NOMO-1 (cell line): Measurements from ENCODE around the gene MYRIP.

Source experiments
- DNase-seq, 2 experiments: peaks; one replicate each; lab custom pipeline; 2025; ENCODE audit not compliant: unreplicated experiment in 2 of 2; lab: John Stamatoyannopoulos, UW

Gene MYRIP

GRCh38 chr3:39900462-39901002, 91.1 kb downstream of the MYRIP start:
- no peak for DNase-seq

- DNase-seq = no peak
Measured at GRCh38 chr3:39903253-39903652, 93.8 kb downstream of the MYRIP start.

- DNase-seq = no peak
Measured at GRCh38 chr3:39905788-39906187, 96.4 kb downstream of the MYRIP start.

DNA sequence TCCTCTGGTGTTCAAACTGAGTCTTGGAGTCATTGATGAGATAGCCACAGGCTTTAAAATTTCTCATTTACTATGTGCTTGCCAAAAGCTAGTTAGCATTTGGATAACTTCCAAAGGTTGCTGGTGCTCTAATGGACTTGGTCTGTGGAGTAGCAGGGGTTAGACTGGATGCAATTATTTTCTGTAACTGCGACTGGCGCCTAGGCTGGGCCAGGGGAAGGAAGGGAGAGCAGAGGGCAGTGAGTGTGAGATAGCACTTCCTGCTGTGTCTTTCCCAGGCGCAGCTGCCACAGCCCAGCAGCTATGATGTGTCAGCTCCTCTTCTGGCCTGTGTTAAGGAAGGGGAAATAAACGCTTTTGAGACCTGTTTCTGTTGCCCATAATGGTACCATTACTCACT, 98.6 kb downstream of the MYRIP start:
- DNase-seq = no peak

DNA sequence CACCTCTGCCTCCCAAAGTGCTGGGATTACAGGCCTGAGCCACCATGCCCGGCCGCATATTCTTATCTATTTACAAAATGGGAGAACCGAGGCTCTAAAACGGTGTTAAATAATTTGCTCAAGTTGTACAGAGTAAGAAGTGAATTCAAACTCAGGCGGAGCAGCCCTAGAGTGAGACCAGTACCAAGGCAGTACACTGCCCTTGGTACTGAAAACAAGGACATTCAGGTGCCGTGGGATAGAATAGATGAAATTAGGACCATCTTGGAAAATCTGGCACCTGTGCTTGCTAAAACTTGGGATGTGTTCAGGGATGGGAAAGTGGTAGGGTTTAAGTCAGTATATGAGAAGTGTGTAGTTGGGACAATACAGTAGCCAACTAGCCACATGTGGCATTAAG, 100.7 kb downstream of the MYRIP start:
- no peak for DNase-seq

- DNase-seq = no peak
Measured at GRCh38 chr3:39910826-39911464, 101.5 kb downstream of the MYRIP start.

DNA sequence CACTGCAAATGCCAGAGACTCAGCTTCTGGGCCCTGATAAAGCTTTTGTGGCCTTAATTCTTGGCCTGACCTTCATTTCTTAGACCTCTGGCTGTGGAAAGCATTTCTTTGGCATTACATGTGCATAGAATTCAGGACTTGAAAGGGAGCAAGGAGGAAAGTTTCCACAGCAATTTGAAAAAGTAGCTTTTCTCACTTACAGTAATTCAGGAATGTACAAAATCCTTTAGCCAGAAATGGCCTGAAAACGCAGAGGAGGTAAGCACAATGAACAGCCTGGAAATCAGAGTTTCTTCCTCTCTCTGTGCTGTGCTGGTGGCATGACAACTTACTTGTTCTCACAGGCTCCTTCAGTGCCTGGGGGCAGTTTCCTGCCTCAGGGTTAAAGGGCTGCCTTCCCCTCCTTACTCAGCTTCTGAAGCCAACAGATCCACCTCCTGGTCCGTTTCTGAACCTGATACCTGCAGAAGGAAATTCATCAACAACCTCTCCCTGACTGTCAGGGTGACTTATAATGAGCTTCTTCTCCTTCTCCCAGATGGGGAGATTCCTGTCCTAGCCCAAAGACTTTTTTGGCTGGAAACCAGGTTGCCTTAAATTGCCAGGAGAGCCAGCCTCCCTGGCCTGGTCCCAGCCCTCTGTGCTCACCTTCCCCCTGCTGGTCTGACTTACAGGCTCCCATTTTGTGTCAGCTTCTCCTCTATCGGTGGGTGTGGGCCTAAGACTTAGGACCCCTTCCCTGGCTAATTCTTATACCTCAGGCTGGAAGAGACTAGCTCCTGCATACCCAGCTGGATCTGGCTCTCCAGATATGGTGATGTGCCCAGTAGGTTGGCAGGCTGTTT, 102.3 kb downstream of the MYRIP start:
- DNase-seq = no peak

GRCh38 chr3:39915027-39915426, 105.6 kb downstream of the MYRIP start:
- no peak for DNase-seq

DNA sequence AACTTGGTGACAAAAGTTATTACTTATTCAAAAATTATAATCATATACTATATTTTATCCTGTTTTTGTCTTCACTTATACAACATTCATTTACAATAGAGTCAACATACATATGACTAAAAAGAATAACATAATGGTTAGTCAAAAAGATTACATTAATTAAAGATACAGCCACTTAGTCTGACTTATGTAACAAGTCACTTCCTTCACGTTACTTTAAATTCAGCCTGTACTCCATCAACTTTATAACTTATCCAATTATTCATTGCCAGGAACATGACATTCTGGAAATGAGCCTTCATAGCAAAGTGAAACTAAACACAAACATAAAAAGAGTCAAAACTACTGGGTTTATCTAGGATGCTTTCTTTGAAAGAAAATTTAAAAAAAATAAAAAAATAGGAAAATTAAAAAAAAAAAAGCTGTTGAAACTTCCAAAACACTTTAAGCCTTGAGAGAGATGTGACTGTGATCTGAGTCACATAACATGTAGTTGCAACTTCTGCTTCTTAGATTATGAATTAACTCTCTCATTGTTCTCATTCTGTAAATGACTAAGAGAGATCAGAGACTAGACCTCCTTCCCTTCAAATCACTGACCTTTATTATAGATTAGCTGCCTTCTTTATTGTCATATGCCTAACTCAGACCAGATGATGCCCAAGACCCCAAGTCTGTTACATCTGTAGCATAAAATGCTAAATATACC, 107.8 kb downstream of the MYRIP start:
- no peak for DNase-seq

DNA sequence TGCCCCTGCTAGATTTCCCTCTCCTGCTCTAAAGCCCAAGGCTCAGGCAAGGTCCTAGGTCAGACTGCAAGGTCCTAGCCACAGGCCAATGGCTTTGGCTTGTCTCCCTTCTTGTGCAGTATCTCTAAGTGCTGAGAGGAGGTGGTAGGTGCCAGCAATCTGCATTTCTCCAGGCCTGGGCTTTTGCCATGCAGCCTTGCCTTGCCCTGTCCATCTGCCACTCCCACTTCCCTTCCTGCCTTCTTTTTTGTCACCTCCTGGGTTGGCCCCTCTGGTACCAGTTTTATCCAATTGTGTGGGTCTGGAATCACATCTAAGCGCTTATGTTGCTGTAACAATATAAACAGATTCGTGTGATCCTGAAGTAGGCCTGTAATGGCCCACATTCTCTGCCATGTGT, 109.9 kb downstream of the MYRIP start:
- no peak for DNase-seq

GRCh38 chr3:39920271-39920670, 110.9 kb downstream of the MYRIP start:
- DNase-seq = no peak

DNA sequence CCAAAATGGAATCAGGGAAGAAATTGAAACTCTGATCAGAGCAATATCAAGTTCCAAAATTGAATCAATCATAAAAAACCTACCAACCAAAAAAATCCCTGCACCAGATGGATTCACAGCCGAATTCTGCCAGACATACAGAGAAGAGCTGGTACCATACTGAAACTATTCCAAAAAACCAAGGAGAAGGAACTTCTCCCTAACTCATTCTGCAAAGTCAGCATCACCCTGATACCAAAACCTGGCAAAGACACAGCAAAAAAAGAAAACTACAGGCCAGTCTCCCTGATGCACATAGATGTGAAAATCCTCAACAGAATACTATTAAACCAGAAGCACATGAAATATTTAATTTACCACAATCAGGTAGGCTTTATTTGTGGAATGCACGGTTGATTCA, 118.1 kb downstream of the MYRIP start:
- DNase-seq = no peak

DNA sequence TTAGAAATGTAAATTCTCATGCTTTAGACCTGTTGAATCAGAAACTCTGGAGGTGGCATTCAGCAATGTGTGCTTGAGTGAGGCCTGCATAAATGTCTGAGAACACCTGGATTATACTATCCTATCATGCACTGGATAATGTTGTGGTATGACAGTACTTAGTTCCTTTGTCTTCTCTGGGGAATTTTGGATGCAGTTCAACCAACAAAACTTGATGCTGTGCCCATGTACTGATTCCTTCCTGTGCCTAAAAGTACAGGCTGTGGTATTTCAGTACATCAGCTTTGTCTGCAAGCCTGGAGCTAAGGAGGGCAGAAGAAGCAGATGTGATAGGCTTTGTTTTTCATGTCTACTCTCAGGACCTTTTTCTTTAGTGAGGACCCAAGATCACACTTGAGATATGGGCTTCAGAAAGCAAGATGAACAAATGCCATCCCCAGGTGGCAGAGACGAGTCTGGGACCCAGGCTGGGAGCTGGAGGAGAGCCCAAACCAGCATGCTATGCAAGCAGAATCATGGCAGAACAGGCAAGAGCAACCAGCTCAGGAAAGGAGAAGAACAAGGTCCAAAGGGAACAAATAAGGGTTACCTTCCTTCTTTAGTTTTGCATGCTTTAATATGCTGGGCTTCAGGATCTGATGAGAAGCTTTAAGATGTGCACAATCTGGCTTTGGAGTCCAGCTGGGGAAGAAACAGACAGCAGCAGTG, 124.7 kb downstream of the MYRIP start:
- DNase-seq = no peak

DNA sequence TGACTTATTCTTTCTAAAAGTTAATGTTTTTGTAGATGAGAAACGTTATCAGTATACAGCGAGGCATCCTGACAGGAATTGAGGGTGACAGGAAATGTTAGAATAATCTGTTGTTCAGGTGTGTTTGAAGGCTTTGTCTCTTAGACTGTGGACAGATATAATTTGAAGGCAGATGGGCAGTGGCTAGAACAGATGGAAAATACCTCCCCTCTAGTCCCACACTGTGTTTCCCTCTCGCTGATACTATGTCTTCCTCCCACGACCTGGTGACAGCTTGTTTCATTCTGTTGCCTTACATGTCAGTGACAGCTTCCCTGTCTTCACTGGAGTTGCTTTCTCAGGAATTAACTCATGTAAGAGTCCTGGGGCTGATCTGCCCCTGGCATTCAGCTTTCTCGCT, 125.3 kb downstream of the MYRIP start:
- no peak for DNase-seq

DNA sequence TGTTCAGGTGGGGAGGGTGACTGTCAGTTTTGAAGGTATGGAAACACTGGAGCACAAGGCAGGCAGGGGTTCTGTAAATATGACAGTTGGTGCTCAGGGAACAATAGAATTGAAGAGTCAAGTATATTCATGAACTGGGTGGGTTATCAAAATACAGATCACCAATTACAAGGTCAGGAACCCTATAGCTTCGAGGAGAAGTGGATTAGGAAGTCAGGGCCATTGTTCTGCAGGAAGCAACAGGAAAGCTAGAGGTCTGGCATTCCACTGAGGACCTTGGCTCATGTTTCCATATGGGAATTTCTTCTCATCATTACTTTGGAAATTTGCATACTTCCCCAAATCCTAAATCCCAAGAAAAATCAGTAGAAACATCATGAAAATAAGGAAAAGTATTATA, 125.9 kb downstream of the MYRIP start:
- no peak for DNase-seq

DNA sequence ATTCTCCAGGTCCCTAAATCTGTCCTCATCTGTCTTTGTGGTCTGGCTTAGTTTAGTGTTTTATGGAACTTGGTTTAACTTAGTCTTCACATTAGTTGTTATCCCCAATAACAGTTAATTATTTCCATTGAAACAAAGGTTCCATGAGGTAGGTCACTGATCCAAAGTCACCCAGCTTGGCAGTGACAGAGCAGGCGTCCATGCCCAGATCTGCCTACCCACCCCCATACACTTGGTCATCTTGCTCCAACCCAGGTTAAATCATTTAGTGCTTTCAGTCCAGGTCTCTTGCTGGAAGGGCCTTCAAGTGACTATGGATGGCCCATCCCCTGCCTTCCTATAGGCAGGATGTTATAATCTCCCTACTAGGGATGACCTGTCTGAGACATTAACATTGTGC, 127.4 kb downstream of the MYRIP start:
- no peak for DNase-seq

DNA sequence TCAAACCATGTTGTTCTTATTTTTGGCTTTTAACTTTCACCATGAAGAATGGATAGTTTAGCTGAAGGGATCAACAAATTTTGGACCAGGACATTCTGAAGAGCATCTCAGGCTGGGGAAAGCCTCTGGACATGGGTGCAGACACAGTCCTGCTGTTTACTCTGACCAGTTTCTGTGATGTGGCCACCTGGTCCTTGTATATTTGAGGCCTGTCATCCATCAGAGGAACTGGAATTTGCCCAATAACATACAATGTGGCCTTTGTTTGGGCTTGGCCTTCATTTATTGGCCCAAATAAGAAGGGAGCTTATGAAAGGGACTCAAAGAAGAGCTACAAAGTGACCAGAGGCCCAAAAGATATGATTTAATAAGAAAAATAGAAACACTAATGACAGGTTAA, 127.9 kb downstream of the MYRIP start:
- DNase-seq = no peak

- DNase-seq = no peak
Measured at GRCh38 chr3:39937874-39938273, 128.5 kb downstream of the MYRIP start.

DNA sequence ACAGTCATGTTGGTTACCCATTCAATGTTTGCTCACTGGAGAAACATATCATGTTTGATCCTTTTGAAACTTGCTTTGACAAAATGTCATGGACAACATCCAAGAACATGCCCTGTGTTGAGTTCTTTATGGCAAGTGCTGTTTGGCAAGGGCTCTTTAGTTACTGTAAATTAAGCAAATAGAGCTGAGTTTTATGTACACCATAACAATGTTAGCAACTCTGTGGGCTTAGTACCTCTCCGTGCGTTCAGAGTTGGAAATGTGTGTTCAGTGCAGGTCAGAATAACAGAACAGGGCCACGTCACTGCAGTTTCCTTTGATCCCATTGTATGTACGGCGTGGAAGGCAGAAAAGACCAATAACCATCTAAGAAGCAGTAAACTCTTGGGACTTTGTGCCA, 132.5 kb downstream of the MYRIP start:
- no peak for DNase-seq

DNA sequence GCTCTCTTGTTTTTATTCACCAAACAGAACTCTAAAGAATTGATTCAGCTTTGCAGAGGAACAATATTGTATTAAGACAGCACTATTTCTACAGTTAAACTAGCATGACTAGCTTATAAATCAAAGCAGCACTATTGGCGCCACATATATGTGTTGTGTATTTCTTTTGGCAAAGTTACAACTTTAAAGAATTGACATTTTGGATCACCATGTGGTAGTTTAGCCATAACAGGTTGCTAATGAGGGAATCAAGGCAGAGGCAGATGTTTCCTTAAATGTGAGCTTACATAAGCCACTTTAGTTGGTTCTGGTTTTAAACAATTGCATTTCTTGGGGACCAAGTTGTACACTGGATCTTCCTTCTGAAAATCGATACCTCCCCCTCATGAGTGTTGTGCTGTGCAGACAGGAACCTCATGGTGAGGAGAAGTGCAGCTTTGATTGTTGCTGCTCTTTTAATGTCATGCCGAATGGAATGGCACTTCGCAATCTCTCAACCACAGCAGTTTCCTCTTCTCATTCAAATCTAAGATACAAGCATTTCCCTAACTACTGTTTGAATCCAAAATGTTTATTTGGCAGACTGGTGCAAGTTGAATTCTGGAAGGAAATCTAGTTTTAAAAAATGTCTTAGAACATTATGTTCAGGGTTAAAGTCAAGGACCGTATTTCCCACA, 151.2 kb downstream of the MYRIP start:
- DNase-seq = no peak
